DMS 273 (cell line): Measurements from ENCODE around the gene NR6A1.

ENCODE experiments used
- DNase-seq: peaks from one replicate; lab custom pipeline; 2025; ENCODE audit not compliant: unreplicated experiment; lab: John Stamatoyannopoulos, UW

Gene NR6A1

GRCh38 chr9:124662561-124662960 is 108.5 kb downstream of the NR6A1 start:
- no peak for DNase-seq

- DNase-seq: peak; percentile 24
Measured at GRCh38 chr9:124661271-124661670, 109.8 kb downstream of the NR6A1 start.

GRCh38 chr9:124660341-124660801 is 110.7 kb downstream of the NR6A1 start:
- peak; percentile 39 for DNase-seq

- peak; percentile 90 for DNase-seq
Measured at GRCh38 chr9:124659099-124659659, 111.9 kb downstream of the NR6A1 start.

GRCh38 chr9:124658165-124659017 is 112.7 kb downstream of the NR6A1 start:
- peak; percentile 97 for DNase-seq

- DNase-seq: no peak
Measured at GRCh38 chr9:124657516-124657915, 113.6 kb downstream of the NR6A1 start.

GRCh38 chr9:124654431-124654830 is 116.7 kb downstream of the NR6A1 start:
- DNase-seq: no peak

GRCh38 chr9:124652615-124653393 is 118.3 kb downstream of the NR6A1 start:
- peak; percentile 86 for DNase-seq

GRCh38 chr9:124652203-124652602 is 118.9 kb downstream of the NR6A1 start:
- DNase-seq: no peak

GRCh38 chr9:124645274-124645673 is 125.8 kb downstream of the NR6A1 start:
- DNase-seq: no peak

- no peak for DNase-seq
Measured at GRCh38 chr9:124639637-124640036, 131.5 kb downstream of the NR6A1 start.

- DNase-seq: no peak
Measured at GRCh38 chr9:124635285-124635684, 135.8 kb downstream of the NR6A1 start.

- peak; percentile 37 for DNase-seq
Measured at GRCh38 chr9:124632077-124632621, 139.0 kb downstream of the NR6A1 start.

- peak; percentile 22 for DNase-seq
Measured at GRCh38 chr9:124631326-124631725, 139.8 kb downstream of the NR6A1 start.

- no peak for DNase-seq
Measured at GRCh38 chr9:124629600-124629999, 141.5 kb downstream of the NR6A1 start.

GRCh38 chr9:124628741-124629140 is 142.4 kb downstream of the NR6A1 start:
- DNase-seq: no peak

GRCh38 chr9:124626276-124626675 is 144.8 kb downstream of the NR6A1 start:
- no peak for DNase-seq

- DNase-seq: no peak
Measured at GRCh38 chr9:124625087-124625486, 146.0 kb downstream of the NR6A1 start.

GRCh38 chr9:124624735-124624992 is 146.4 kb downstream of the NR6A1 start:
- DNase-seq: no peak

- DNase-seq: no peak
Measured at GRCh38 chr9:124623966-124624734, 147.0 kb downstream of the NR6A1 start.

GRCh38 chr9:124622882-124623281 is 148.2 kb downstream of the NR6A1 start:
- no peak for DNase-seq
